ENCODE data around the gene ETV6.

- TF ChIP-seq CTCF (IDR thresholded peaks at IDR 0.05), result no peak
- no peak for TF ChIP-seq POLR2A (IDR thresholded peaks at IDR 0.05)
Measured at GRCh38 chr12:11849757-11850504, 200.5 kb downstream of the ETV6 start.
